Stomach (tissue), 4 donors: ENCODE results near the gene FTO.

ENCODE experiments used
- POLR2A ChIP-seq, 4 donors: fragments of 450-650 bp; IDR thresholded peaks; one replicate each; pipeline ENCODE4 v1.6.1; 2016; ENCODE audit warnings: antibody characterized with exemption in 4 of 4, control low read depth in 2 of 4, mild to moderate bottlenecking in 1 of 4, moderate library complexity in 1 of 4
- POLR2AphosphoS5 ChIP-seq, 3 donors: sonication (generic); formaldehyde crosslinking; IDR thresholded peaks; one replicate each; pipeline ENCODE4 v1.6.1; 2016; ENCODE audit warnings: antibody characterized with exemption in 3 of 3
- TF ChIP-seq, protein P1 (sequence below), 7 experiments: fragments of 450-650 bp in 4 of 7; fragments of 200-600 bp in 3 of 7; sonication (generic) in 3 of 7; IDR thresholded peaks; one replicate each; pipeline ENCODE4 v1.5.1; 2016 to 2019; ENCODE audit warnings: antibody characterized with exemption in 7 of 7, control low read depth in 2 of 7, mild to moderate bottlenecking in 1 of 7

DNA sequence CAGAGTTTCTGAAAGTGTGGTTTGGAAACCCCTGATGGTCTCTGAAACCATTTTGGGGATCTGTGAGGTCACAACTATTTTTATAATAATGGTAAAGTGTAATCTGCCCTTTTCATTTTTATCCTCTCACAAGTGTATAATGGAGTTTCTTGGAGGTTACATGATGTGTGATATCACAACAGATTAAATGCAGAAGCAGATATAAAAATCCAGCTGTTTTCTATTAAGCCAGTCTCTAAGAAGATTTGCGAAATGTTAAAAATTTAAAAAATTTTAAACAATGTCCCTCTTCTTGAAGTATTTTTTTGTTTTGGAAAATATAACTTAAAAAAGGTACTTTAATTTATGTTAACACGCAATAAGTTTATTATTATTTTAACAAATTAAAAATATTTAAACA is 49.0 kb upstream of the FTO start:
- TF ChIP-seq, protein P1, sequence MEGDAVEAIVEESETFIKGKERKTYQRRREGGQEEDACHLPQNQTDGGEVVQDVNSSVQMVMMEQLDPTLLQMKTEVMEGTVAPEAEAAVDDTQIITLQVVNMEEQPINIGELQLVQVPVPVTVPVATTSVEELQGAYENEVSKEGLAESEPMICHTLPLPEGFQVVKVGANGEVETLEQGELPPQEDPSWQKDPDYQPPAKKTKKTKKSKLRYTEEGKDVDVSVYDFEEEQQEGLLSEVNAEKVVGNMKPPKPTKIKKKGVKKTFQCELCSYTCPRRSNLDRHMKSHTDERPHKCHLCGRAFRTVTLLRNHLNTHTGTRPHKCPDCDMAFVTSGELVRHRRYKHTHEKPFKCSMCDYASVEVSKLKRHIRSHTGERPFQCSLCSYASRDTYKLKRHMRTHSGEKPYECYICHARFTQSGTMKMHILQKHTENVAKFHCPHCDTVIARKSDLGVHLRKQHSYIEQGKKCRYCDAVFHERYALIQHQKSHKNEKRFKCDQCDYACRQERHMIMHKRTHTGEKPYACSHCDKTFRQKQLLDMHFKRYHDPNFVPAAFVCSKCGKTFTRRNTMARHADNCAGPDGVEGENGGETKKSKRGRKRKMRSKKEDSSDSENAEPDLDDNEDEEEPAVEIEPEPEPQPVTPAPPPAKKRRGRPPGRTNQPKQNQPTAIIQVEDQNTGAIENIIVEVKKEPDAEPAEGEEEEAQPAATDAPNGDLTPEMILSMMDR (IDR thresholded peaks at IDR 0.05), result no peak
- TF ChIP-seq POLR2AphosphoS5 (IDR thresholded peaks at IDR 0.05) (no peak), POLR2A (IDR thresholded peaks at IDR 0.05) (no peak)
